ENCODE data around the gene DAB1. TPM values are rescaled to one million over a fixed set of nuclear protein-coding genes. Genes with fewer than 3 reads are reported as not detected.

DAB1 gene
- total and polyA plus RNA-seq, 2 of the 8 experiments (the other 6 are each of a cell fraction or from before 2014, with no cell fraction given) = 4.4 to 11.8 TPM

DNA sequence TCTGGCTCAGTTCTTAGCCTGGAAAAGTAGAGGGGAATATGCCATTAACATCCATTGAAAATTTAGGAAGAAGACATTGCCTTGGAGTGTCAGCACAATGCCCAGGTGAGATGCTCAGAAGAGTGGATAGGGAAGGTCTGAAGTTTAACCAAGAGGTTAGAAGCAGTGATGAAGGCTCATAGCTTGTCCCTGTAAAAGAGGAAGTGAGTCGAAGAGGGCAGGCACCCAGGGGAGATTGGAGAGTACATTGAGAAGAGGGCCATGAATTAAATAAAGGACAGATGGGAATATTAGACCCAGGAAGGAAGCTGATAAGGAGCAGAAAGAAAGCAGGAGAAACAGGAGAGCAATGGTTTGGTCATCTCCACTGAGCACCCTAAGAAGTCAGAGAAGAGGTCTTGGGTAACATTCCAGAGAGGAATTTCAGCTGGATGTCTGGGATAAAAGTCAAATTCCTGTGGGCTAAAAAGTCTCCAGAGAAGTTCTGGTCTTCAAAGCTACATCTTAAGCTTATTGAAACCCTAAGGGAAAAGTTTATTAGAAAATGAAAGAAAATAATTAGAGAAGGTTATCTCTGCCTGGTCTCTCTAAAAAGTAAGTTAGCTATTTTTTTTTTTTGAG is 475.3 kb downstream of the DAB1 start:
- Histone ChIP-seq H3K27me3 (replicated peaks in 1 of 4; ENCODE audit: control insufficient read depth in 3 of 4, extremely low read depth in 1 of 4, insufficient read depth in 3 of 4, low read length in 3 of 4) (no peaks in the 10 kb centered on the region), H3K27ac (ENCODE audit: low read depth, low read length) (no peak overlapping the region), H3K18ac (ENCODE audit: extremely low read depth, low read length) (no peak overlapping the region), H3K4me3 (ENCODE audit: extremely low read depth in 1 of 4, insufficient read depth in 2 of 4, low read depth in 3 of 4, low read length in 4 of 4) (no peak overlapping the region), H3K4me2 (ENCODE audit: insufficient read depth in 1 of 2, low read depth in 2 of 2, low read length in 2 of 2) (no peak overlapping the region), H4K8ac (ENCODE audit: extremely low read depth, insufficient read depth, low read length) (no peak overlapping the region), H2BK15ac (ENCODE audit: low read length) (no peak overlapping the region), H3K9me3 (ENCODE audit: insufficient read depth in 2 of 2, low read depth in 1 of 2, low read length in 1 of 2) (no peaks in the 10 kb centered on the region), H3K4ac (replicated peaks; ENCODE audit: insufficient read length, low read depth, low read length) (no peak overlapping the region), H2AFZ (ENCODE audit: low read length) (no peak overlapping the region), H3K9ac (replicated peaks in 1 of 4; ENCODE audit: extremely low read depth in 1 of 4, low read depth in 3 of 4, low read length in 3 of 4) (no peak overlapping the region), H3K36me3 (ENCODE audit: control insufficient read depth in 2 of 4, insufficient read depth in 4 of 4, low read length in 3 of 4) (no peaks in the 10 kb centered on the region; a peak in 1 of 8 replicates), H4K5ac (ENCODE audit: insufficient read length, low read depth, low read length) (no peak overlapping the region), H3K56ac (replicated peaks; ENCODE audit: insufficient read length, low read depth, low read length) (no peak overlapping the region), H2BK5ac (ENCODE audit: low read depth, low read length) (no peak overlapping the region), H4K91ac (replicated peaks; ENCODE audit: insufficient read length, low read length) (no peak overlapping the region), H3K23me2 (ENCODE audit: low read depth, low read length) (no peaks in the 10 kb centered on the region), H3K14ac (ENCODE audit: insufficient read length) (no peak overlapping the region), H4K20me1 (replicated peaks in 1 of 2; ENCODE audit: control insufficient read depth in 1 of 2, insufficient read depth in 2 of 2, low read length in 2 of 2) (no peaks in the 10 kb centered on the region), H2BK20ac (ENCODE audit: low read length) (no peak overlapping the region), H3K79me1 (ENCODE audit: low read depth, low read length) (no peaks in the 10 kb centered on the region), H2BK120ac (replicated peaks; ENCODE audit: low read depth, low read length) (no peak overlapping the region), H3K23ac (ENCODE audit: insufficient read length) (no peak overlapping the region), H3K79me2 (ENCODE audit: control insufficient read depth in 1 of 2, insufficient read depth in 2 of 2, low read length in 2 of 2) (no peaks in the 10 kb centered on the region), H3K4me1 (replicated peaks in 1 of 4; ENCODE audit: control insufficient read depth in 3 of 4, insufficient read depth in 4 of 4, low read length in 3 of 4) (no peaks in the 10 kb centered on the region), H2AK5ac (ENCODE audit: low read depth, low read length) (no peak overlapping the region), H2BK12ac (ENCODE audit: low read depth, low read length) (no peak overlapping the region)
- ChIA-PET POLR2A (ENCODE audit: partially characterized antibody) (interaction anchor here (1.1 kb wide), 1 partner anchor 9 kb away, joined by 3 read pairs; no protein-coding TSS in a partner anchor), CTCF (ENCODE audit: partially characterized antibody) (interaction anchor here (0.6 to 1.5 kb wide), 3 partner anchors 20 to 178 kb away, joined by 3 to 6 read pairs (median 3); no protein-coding TSS in a partner anchor)
- whole genome bisulfite sequencing, 2 experiments (ENCODE audit: extremely low coverage in 1 of 2, insufficient coverage in 1 of 2, insufficient read length in 1 of 2, insufficient replicate concordance in 2 of 2, low coverage in 1 of 2, low lambda C conversion rate in 2 of 2, missing lambda C conversion rate in 1 of 2) = 89% methylated on average over 1 of the region's 1 CpG; no CpG with 5 or more reads in 1 of the 2 experiments
- FAIRE-seq (no peak), DNase-seq (ENCODE audit: low read depth in 1 of 2, low spot score in 2 of 2) (no peak)
- TF ChIP-seq POLR2AphosphoS5 (IDR thresholded peaks at IDR 0.05; ENCODE audit: low read depth, low read length) = no peak
- no peak for TF ChIP-seq RBBP5 (IDR thresholded peaks at IDR 0.05; ENCODE audit: borderline replicate concordance, low read depth, low read length)
- TF ChIP-seq KDM5A (IDR thresholded peaks at IDR 0.05; ENCODE audit: low read length) = no peak
- no peak for TF ChIP-seq BCL11A (IDR thresholded peaks at IDR 0.05; ENCODE audit: low read depth in 2 of 2, low read length in 2 of 2)
- no peak for TF ChIP-seq POLR2A (IDR thresholded peaks at IDR 0.05; ENCODE audit: control extremely low read depth in 1 of 2, low read depth in 2 of 2, low read length in 2 of 2)
- TF ChIP-seq CBX8 (IDR thresholded peaks at IDR 0.05; ENCODE audit: borderline replicate concordance, low read depth, low read length) = no peak
- TF ChIP-seq BACH1 (IDR thresholded peaks at IDR 0.05; ENCODE audit: low read length) = no peak
- no peak for TF ChIP-seq CTBP2 (IDR thresholded peaks at IDR 0.05; ENCODE audit: borderline replicate concordance, insufficient read depth, insufficient read length, low read length)

Measured in H1 (cell line).